GM12865 (cell line): ENCODE measurements around the gene ST3GAL2.
A peak's percentile ranks its signal among the peaks of the same experiment; 100 is the strongest.
"Not testable (repeated sequence)": the region's sequence is repeated elsewhere in the genome, so short reads cannot be mapped to it uniquely, and the experiment has no call there.

ENCODE experiments used
- DNase-seq: peaks from one replicate; pipeline ENCODE4 v3.0.0; 2010; ENCODE audit warnings: low read depth
- H3K4me3 ChIP-seq: 2 replicates; pipeline ENCODE4 v1.5.1; 2011; ENCODE audit warnings: mild to moderate bottlenecking, low read depth, low read length, control low read depth
- CTCF ChIP-seq: IDR thresholded peaks from 2 replicates; pipeline ENCODE4 v1.5.1; 2011; ENCODE audit warnings: low read length, control low read depth, low read depth, inconsistent platforms; ENCODE audit not compliant: insufficient read depth; ENCODE audit errors: missing control alignments

Gene ST3GAL2

GRCh38 chr16:70418993-70419318 is 19.9 kb downstream of the ST3GAL2 start:
- TF ChIP-seq CTCF: no peak
- no peak for DNase-seq
- no peak overlapping the region for H3K4me3 ChIP-seq

GRCh38 chr16:70418274-70418992 is 20.5 kb downstream of the ST3GAL2 start:
- H3K4me3 ChIP-seq: no peak overlapping the region
- TF ChIP-seq CTCF: no peak
- no peak for DNase-seq

GRCh38 chr16:70417661-70418060 is 21.2 kb downstream of the ST3GAL2 start:
- no peak overlapping the region for H3K4me3 ChIP-seq
- DNase-seq: no peak
- no peak for TF ChIP-seq CTCF

- DNase-seq: peak; percentile 89
- H3K4me3 ChIP-seq: no peak overlapping the region
- TF ChIP-seq CTCF: no peak
Measured at GRCh38 chr16:70416748-70417616, 21.9 kb downstream of the ST3GAL2 start.

- not testable (repeated sequence) for H3K4me3 ChIP-seq, DNase-seq
Measured at GRCh38 chr16:70413572-70413971, 25.3 kb downstream of the ST3GAL2 start.

- TF ChIP-seq CTCF: no peak
- DNase-seq: no peak
- no peak overlapping the region for H3K4me3 ChIP-seq
Measured at GRCh38 chr16:70412385-70412784, 26.5 kb downstream of the ST3GAL2 start.

GRCh38 chr16:70410734-70411133 is 28.2 kb downstream of the ST3GAL2 start:
- TF ChIP-seq CTCF: no peak
- no peak overlapping the region for H3K4me3 ChIP-seq
- DNase-seq: no peak
